ENCODE data around the gene SNX8.
"Not testable (repeated sequence)": the region's sequence is repeated elsewhere in the genome, so short reads cannot be mapped to it uniquely, and the experiment has no call there.

Gene SNX8

GRCh38 chr7:2314209-2314955, at the start of gene SNX8:
Gene SNX8, minus strand, starts transcription at chr7:2314441. Its CDS starts 20 bp downstream, at chr7:2314421.
- in situ Hi-C loops (cut with HindIII; ENCODE audit: low sequenced_read_pairs) = no loop called here

GRCh38 chr7:2362385-2363088, 48.3 kb upstream of the SNX8 start:
- in situ Hi-C loops (cut with HindIII; ENCODE audit: low sequenced_read_pairs) = loop anchor here (25.0 kb wide), 2 partner anchors 175 to 725 kb away; no protein-coding TSS in a partner anchor

GRCh38 chr7:2360796-2361195, 46.6 kb upstream of the SNX8 start:
- in situ Hi-C loops (cut with HindIII; ENCODE audit: low sequenced_read_pairs) = loop anchor here (25.0 kb wide), 2 partner anchors 173 to 723 kb away; no protein-coding TSS in a partner anchor

GRCh38 chr7:2359610-2360009, 45.4 kb upstream of the SNX8 start:
- in situ Hi-C loops (cut with HindIII; ENCODE audit: low sequenced_read_pairs) = loop anchor here (25.0 kb wide), 2 partner anchors 172 to 722 kb away; no protein-coding TSS in a partner anchor

- in situ Hi-C loops (cut with HindIII; ENCODE audit: low sequenced_read_pairs) = loop anchor here (25.0 kb wide), 2 partner anchors 172 to 722 kb away; no protein-coding TSS in a partner anchor
Observed at GRCh38 chr7:2358968-2359527, 44.8 kb upstream of the SNX8 start.

GRCh38 chr7:2357571-2357970, 43.3 kb upstream of the SNX8 start:
- in situ Hi-C loops (cut with HindIII; ENCODE audit: low sequenced_read_pairs) = loop anchor here (25.0 kb wide), 2 partner anchors 170 to 720 kb away; no protein-coding TSS in a partner anchor

- in situ Hi-C loops (cut with HindIII; ENCODE audit: low sequenced_read_pairs) = loop anchor here (25.0 kb wide), 2 partner anchors 170 to 720 kb away; no protein-coding TSS in a partner anchor
Observed at GRCh38 chr7:2357165-2357564, 42.9 kb upstream of the SNX8 start.

- in situ Hi-C loops (cut with HindIII; ENCODE audit: low sequenced_read_pairs) = loop anchor here (25.0 kb wide), 2 partner anchors 168 to 718 kb away; no protein-coding TSS in a partner anchor
Observed at GRCh38 chr7:2355705-2356008, 41.4 kb upstream of the SNX8 start.

- in situ Hi-C loops (cut with HindIII; ENCODE audit: low sequenced_read_pairs) = loop anchor here (25.0 kb wide), 2 partner anchors 168 to 718 kb away; no protein-coding TSS in a partner anchor
Observed at GRCh38 chr7:2354939-2355704, 40.9 kb upstream of the SNX8 start.

GRCh38 chr7:2354186-2354938, 40.1 kb upstream of the SNX8 start, which contains the start of gene EIF3B:
Gene EIF3B, plus strand, starts transcription at chr7:2354827. Its CDS starts 95 bp downstream, at chr7:2354922.
- in situ Hi-C loops (cut with HindIII; ENCODE audit: low sequenced_read_pairs) = loop anchor here (25.0 kb wide), 2 partner anchors 167 to 717 kb away; no protein-coding TSS in a partner anchor

- in situ Hi-C loops (cut with HindIII; ENCODE audit: low sequenced_read_pairs) = loop anchor here (25.0 kb wide), 2 partner anchors 167 to 717 kb away; no protein-coding TSS in a partner anchor
Observed at GRCh38 chr7:2353936-2354185, 39.6 kb upstream of the SNX8 start.

GRCh38 chr7:2353113-2353935, 39.1 kb upstream of the SNX8 start:
- in situ Hi-C loops (cut with HindIII; ENCODE audit: low sequenced_read_pairs) = loop anchor here (25.0 kb wide), 2 partner anchors 166 to 716 kb away; no protein-coding TSS in a partner anchor

- in situ Hi-C loops (cut with HindIII; ENCODE audit: low sequenced_read_pairs) = loop anchor here (25.0 kb wide), 2 partner anchors 164 to 714 kb away; no protein-coding TSS in a partner anchor
Observed at GRCh38 chr7:2350861-2351260, 36.6 kb upstream of the SNX8 start.

GRCh38 chr7:2350055-2350454, 35.8 kb upstream of the SNX8 start:
- in situ Hi-C loops (cut with HindIII; ENCODE audit: low sequenced_read_pairs) = loop anchor here (25.0 kb wide), 2 partner anchors 163 to 713 kb away; no protein-coding TSS in a partner anchor

GRCh38 chr7:2347351-2348063, 33.3 kb upstream of the SNX8 start:
- in situ Hi-C loops (cut with HindIII; ENCODE audit: low sequenced_read_pairs) = not testable (repeated sequence)

GRCh38 chr7:2336626-2337299, 22.5 kb upstream of the SNX8 start:
- in situ Hi-C loops (cut with HindIII; ENCODE audit: low sequenced_read_pairs) = no loop called here

GRCh38 chr7:2332606-2333231, 18.5 kb upstream of the SNX8 start:
- in situ Hi-C loops (cut with HindIII; ENCODE audit: low sequenced_read_pairs) = not testable (repeated sequence)
